Endothelial cell of umbilical vein (primary cell): ENCODE data around the gene AJAP1. TPM values are rescaled to one million over a fixed set of nuclear protein-coding genes. Genes with fewer than 3 reads are reported as not detected.

Experiments used
- BruUV-seq: library from RNA; stranded (reverse); fragments of 400-500 nt; replicated peaks from 2 replicates; lab custom pipeline; 2021; lab: Mats Ljungman, UMichigan
- CTCF ChIA-PET: fragments of 300-600, 350-600 bp; sonication (Branson Sonifier 250); formaldehyde crosslinking; loops from one replicate; lab custom pipeline; 2021; ENCODE audit warnings: antibody characterized with exemption, inconsistent platforms; lab: Charles Lee
- POLR2A ChIA-PET: fragments of 300-600, 350-600 bp; sonication (Branson Sonifier 250); formaldehyde crosslinking; loops from one replicate; lab custom pipeline; 2021; ENCODE audit warnings: antibody characterized with exemption, inconsistent platforms; lab: Charles Lee
- DNase-seq: peaks from one replicate; pipeline ENCODE4 v3.0.0-alpha.2; 2011; ENCODE audit warnings: low read depth, low spot score
- FAIRE-seq: peaks from 2 replicates; lab custom pipeline; 2011; peaks lifted over from hg19 to GRCh38; lab: Jason Lieb, UNC
- H2AFZ ChIP-seq: 2 replicates; pipeline ENCODE4 v1.6.0; 2012; ENCODE audit warnings: low read depth, low read length, control low read depth, inconsistent platforms
- H3K27ac ChIP-seq: 2 replicates; pipeline ENCODE4 v1.5.1; 2011; ENCODE audit warnings: low read depth, mild to moderate bottlenecking, control low read depth, low read length, moderate library complexity; ENCODE audit not compliant: insufficient read depth
- H3K27me3 ChIP-seq, 2 experiments: 2 replicates each; pipeline versions ENCODE4 v1.6.0 to v1.6.1; 2011; ENCODE audit warnings: low read length in 2 of 2, mixed read lengths in 1 of 2; ENCODE audit not compliant: control insufficient read depth in 2 of 2, insufficient read depth in 2 of 2
- H3K36me3 ChIP-seq, 2 experiments: 2 replicates in 1 of 2; 3 replicates in 1 of 2; pipeline ENCODE4 v1.5.1; 2011; ENCODE audit warnings: low read length in 2 of 2, mild to moderate bottlenecking in 1 of 2, moderate library complexity in 1 of 2; ENCODE audit not compliant: control insufficient read depth in 2 of 2, insufficient read depth in 2 of 2; ENCODE audit errors: extremely low read depth in 1 of 2
- H3K4me1 ChIP-seq: 3 replicates; pipeline ENCODE4 v1.5.1; 2011; ENCODE audit warnings: mild to moderate bottlenecking, low read length; ENCODE audit not compliant: control insufficient read depth, insufficient read depth; ENCODE audit errors: extremely low read depth
- H3K4me2 ChIP-seq: 2 replicates; pipeline ENCODE4 v1.6.1; 2011; ENCODE audit warnings: low read length, control low read depth, mixed read lengths; ENCODE audit not compliant: insufficient read depth
- H3K4me3 ChIP-seq, 3 experiments: fragments of 200-600 bp in 1 of 3; sonication (generic), shearing (Covaris generic) in 1 of 3; replicated peaks in 1 of 3; 2 replicates each; pipeline ENCODE4 v1.5.1; 2011 to 2016; ENCODE audit warnings: control low read depth in 3 of 3, low read length in 3 of 3, mild to moderate bottlenecking in 2 of 3, inconsistent platforms in 1 of 3, low read depth in 1 of 3, moderate library complexity in 1 of 3; ENCODE audit not compliant: insufficient read depth in 1 of 3
- H3K79me2 ChIP-seq: 2 replicates; pipeline ENCODE4 v1.6.0; 2012; ENCODE audit warnings: low read length, inconsistent platforms; ENCODE audit not compliant: control insufficient read depth, insufficient read depth
- H3K9ac ChIP-seq: replicated peaks from 2 replicates; pipeline ENCODE3; 2011; ENCODE audit warnings: low read length, control low read depth; ENCODE audit not compliant: insufficient read depth; ENCODE audit errors: extremely low read depth
- H3K9me1 ChIP-seq: replicated peaks from 3 replicates; pipeline ENCODE4 v1.6.0; 2011; ENCODE audit warnings: mild to moderate bottlenecking, low read length; ENCODE audit not compliant: control insufficient read depth, insufficient read depth; ENCODE audit errors: extremely low read depth
- H3K9me3 ChIP-seq: replicated peaks from 2 replicates; pipeline ENCODE4 v1.5.1; 2012; ENCODE audit warnings: low read length, inconsistent platforms; ENCODE audit not compliant: control insufficient read depth, insufficient read depth
- H4K20me1 ChIP-seq: replicated peaks from 2 replicates; pipeline ENCODE3; 2011; ENCODE audit warnings: mild to moderate bottlenecking, low read length; ENCODE audit not compliant: control insufficient read depth, insufficient read depth; ENCODE audit errors: extremely low read depth
- EZH2 ChIP-seq: IDR thresholded peaks from 2 replicates; pipeline ENCODE4 v1.6.1; 2012; ENCODE audit warnings: borderline replicate concordance, low read depth, mild to moderate bottlenecking, moderate library complexity, low read length, inconsistent platforms; ENCODE audit not compliant: severe bottlenecking
- FOS ChIP-seq: IDR thresholded peaks from 2 replicates; pipeline ENCODE4 v1.6.1; 2011; ENCODE audit warnings: mild to moderate bottlenecking, low read length, moderate library complexity, borderline replicate concordance; ENCODE audit not compliant: insufficient read depth
- GATA2 ChIP-seq: IDR thresholded peaks from 2 replicates; pipeline ENCODE4 v1.7.0; 2011; ENCODE audit warnings: low read depth, mild to moderate bottlenecking, moderate library complexity, mixed read lengths, low read length; ENCODE audit not compliant: insufficient read length, insufficient read depth
- JUN ChIP-seq: IDR thresholded peaks from 2 replicates; pipeline ENCODE4 v1.6.1; 2011; ENCODE audit warnings: borderline replicate concordance, low read depth; ENCODE audit not compliant: insufficient read length, insufficient read depth
- MYC ChIP-seq: IDR thresholded peaks from one replicate; pipeline ENCODE4 v1.6.1; 2011; ENCODE audit warnings: mild to moderate bottlenecking, low read depth, low read length
- POLR2A ChIP-seq: IDR thresholded peaks from 2 replicates; pipeline ENCODE4 v1.6.1; 2012; ENCODE audit warnings: low read depth, mild to moderate bottlenecking, control low read depth, low read length
- POLR2AphosphoS5 ChIP-seq: IDR thresholded peaks from 2 replicates; pipeline ENCODE4 v1.6.1; 2012; ENCODE audit warnings: low read depth, mild to moderate bottlenecking, control low read depth, low read length, moderate library complexity; ENCODE audit not compliant: insufficient read depth
- dilution Hi-C: fragments of 300-500 bp; cut with MboI; formaldehyde crosslinking; loops from one replicate; pipeline ENCODE4 v1.15.0; 2019; ENCODE audit warnings: low sequenced_read_pairs; ENCODE audit not compliant: extremely low pct_ligation_motif_present
- intact Hi-C: fragments of 100-400 bp; cut with micrococcal nuclease; formaldehyde crosslinking; loops from one replicate; pipeline ENCODE4 v1.10.0; 2022
- polyA plus RNA-seq, 4 experiments: library from polyadenylated mRNA; depleted of rRNA in 3 of 4; stranded (reverse) in 3 of 4; unstranded in 1 of 4; fragments of >200 nt; gene quantifications; 2 replicates each; pipeline versions ENCODE4 v1.2.1 to v1.2.3, GENCODE V29; 2011 to 2012; ENCODE audit warnings: missing spikeins in 1 of 4
- total RNA-seq: library from RNA; stranded (reverse); gene quantifications from 2 replicates; pipeline ENCODE4 v1.2.3, GENCODE V29; 2021
- TF ChIP-seq, protein P1 (sequence below), 2 donors: IDR thresholded peaks; 1 replicate in 1 of 2; 2 replicates in 1 of 2; pipeline ENCODE4 v1.5.1; 2011; ENCODE audit warnings: low read length in 2 of 2, mild to moderate bottlenecking in 2 of 2, moderate library complexity in 2 of 2, control low read depth in 1 of 2, inconsistent platforms in 1 of 2, low read depth in 1 of 2; ENCODE audit not compliant: insufficient read depth in 1 of 2; ENCODE audit errors: extremely low read depth in 1 of 2
- TF ChIP-seq, protein P2 (sequence below): IDR thresholded peaks from 2 replicates; pipeline ENCODE4 v1.6.1; 2011; ENCODE audit not compliant: insufficient read depth, insufficient read length

AJAP1 gene
- total and polyA plus RNA-seq, 2 donors (not counting 3 experiments of a cell fraction or from before 2014, with no cell fraction given): not detected

DNA sequence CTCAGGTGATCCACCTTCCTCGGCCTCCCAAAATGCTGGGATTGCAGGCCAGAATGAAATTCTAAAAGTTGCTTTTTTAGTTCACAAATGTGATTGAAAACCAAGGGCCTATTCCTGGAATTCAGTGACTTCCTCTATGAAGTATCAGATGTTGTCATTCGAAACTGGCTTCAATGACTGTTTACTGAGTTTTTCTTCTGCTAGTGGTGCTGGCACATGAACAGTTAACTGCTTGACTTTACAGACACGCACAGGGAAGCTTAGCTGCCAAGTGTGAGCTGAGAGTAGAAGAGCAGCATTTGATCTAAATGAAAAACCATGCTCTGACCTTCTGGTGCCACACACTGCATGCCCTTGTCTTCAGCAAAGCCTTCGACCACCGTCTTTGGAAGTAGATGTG, 32.8 kb upstream of the AJAP1 start:
- Histone ChIP-seq H3K9ac (no peak overlapping the region), H3K4me2 (no peak overlapping the region), H3K4me3 (no peak overlapping the region), H3K9me3 (no peaks in the 10 kb centered on the region), H4K20me1 (no peaks in the 10 kb centered on the region), H3K36me3 (no peaks in the 10 kb centered on the region), H3K79me2 (no peaks in the 10 kb centered on the region), H3K27me3 (no peaks in the 10 kb centered on the region), H3K27ac (no peak overlapping the region), H2AFZ (no peak overlapping the region), H3K9me1 (no peaks in the 10 kb centered on the region), H3K4me1 (no peaks in the 10 kb centered on the region)
- intact Hi-C loops: loop anchor here (2.0 kb wide), 1 partner anchor 51 kb away; no protein-coding TSS in a partner anchor
- DNase-seq (no peak), FAIRE-seq (no peak)
- CTCF ChIA-PET: interaction anchor here (0.6 kb wide), 1 partner anchor 1421 kb away, joined by 4 read pairs; no protein-coding TSS in a partner anchor
- no TSS peak for BruUV-seq
- dilution Hi-C loops: no loop called here
- POLR2A ChIA-PET: no interaction called here
- no peak for TF ChIP-seq POLR2AphosphoS5
- no peak for TF ChIP-seq EZH2
- no peak for TF ChIP-seq JUN
- no peak for TF ChIP-seq GATA2
- no peak for TF ChIP-seq POLR2A
- TF ChIP-seq FOS: no peak
- TF ChIP-seq, protein P1, sequence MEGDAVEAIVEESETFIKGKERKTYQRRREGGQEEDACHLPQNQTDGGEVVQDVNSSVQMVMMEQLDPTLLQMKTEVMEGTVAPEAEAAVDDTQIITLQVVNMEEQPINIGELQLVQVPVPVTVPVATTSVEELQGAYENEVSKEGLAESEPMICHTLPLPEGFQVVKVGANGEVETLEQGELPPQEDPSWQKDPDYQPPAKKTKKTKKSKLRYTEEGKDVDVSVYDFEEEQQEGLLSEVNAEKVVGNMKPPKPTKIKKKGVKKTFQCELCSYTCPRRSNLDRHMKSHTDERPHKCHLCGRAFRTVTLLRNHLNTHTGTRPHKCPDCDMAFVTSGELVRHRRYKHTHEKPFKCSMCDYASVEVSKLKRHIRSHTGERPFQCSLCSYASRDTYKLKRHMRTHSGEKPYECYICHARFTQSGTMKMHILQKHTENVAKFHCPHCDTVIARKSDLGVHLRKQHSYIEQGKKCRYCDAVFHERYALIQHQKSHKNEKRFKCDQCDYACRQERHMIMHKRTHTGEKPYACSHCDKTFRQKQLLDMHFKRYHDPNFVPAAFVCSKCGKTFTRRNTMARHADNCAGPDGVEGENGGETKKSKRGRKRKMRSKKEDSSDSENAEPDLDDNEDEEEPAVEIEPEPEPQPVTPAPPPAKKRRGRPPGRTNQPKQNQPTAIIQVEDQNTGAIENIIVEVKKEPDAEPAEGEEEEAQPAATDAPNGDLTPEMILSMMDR (IDR thresholded peaks at IDR 0.05; ENCODE audit: extremely low read depth in 1 of 2, insufficient read depth in 1 of 2, low read depth in 1 of 2, low read length in 2 of 2): no peak
- TF ChIP-seq, protein P2, sequence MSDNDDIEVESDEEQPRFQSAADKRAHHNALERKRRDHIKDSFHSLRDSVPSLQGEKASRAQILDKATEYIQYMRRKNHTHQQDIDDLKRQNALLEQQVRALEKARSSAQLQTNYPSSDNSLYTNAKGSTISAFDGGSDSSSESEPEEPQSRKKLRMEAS: no peak
- TF ChIP-seq MYC: no peak
